ENCODE results near the gene SCN9A.
"Not testable (repeated sequence)": the region's sequence is repeated elsewhere in the genome, so short reads cannot be mapped to it uniquely, and the experiment has no call there.

SCN9A gene

DNA sequence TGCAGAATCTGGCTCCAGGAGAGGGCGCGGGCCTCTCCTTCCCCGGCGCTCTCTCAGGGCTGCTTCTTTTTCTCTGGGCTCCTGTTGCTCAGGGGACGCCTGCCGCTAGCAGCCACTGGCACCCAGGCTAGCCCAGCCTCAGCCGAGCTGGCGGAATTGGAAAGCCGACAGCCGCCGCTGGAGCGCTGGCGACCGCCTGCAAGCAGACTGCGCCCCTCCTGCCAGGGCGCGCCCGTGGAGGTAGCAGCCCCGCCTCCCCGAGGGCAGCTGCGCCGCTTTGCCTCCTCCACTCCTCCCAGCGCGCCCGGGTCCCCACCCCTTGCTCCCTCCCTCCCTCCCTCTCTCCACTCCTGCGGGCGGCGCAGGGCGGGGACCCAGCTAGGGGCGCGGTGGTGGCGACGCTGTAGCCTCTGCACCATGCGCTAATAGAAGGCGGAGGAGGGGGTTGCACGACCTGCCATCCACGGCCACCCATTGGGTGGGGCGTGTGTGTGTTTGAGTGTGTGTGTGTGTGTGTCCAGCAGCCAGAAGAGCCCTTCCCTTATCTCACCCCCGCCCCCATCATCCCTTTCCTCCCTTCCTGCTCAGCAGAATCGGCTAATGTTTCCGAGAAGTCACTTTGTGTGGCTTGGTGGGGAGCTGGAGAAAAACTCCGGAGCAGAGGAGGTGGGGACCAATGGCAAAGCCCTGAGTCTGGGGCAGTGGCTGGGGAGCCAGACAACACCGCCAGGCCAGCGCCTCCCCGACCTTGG is at the start of gene SCN9A:
Gene SCN9A, minus strand, starts transcription at position 209 of the 752 bp plus-strand sequence. CDS start 64,188 bp downstream, outside the sequence.
- peak; percentile 18 for DNase-seq

DNA sequence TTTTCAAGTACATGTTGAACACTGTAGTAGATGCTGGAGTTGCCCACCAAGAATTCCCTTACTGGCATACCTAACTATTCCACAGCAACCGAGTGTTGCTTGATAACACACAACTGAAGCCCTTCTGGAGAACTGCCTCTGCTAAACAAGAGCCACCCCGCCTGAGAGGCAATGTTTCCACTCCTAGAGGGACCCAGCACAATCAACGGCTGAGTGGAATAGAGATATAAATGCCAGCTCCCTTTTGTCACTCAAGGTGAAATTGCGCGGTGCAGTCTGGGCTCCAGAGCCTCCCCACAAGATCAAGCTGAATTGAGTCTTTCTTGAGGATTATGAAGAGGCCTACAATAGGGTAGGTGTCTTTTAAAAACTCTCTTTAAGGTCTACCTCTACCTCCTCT is 49.1 kb upstream of the SCN9A start:
- DNase-seq = no peak

DNA sequence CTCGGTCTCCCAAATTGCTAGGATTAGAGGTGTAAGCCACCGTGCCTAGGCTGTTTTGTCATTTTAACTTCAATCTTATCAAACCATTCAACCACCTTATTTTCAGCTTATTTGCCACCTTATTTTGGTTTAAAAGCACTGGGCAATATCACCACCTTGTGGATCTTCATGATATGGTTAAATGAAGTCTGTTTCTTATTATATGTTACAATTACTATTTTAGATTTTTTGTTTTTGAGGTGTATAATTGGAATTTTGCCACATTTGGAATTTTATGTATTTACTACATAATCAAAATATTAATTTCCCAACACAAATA is 43.8 kb upstream of the SCN9A start:
- no peak for DNase-seq

- DNase-seq = no peak
Observed at GRCh38 chr2:166418853-166419615, 43.3 kb upstream of the SCN9A start.

DNA sequence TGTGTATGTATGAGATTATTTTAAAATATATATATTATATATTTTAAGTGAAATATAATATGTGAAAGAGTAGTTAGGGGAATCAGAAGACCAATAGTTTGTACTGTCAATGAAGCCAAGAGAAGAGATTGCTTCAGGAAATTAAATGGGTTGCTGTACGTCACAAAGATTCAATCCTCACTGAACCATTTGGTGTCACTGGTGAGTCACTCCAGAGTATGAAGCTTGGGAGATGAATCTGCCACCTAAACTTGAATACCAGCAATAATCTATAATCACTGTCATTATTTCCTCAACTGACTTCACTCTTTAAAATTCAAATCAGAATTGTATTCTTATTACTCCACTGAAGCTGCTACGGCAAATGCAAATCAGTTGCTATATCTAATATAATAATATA is 41.9 kb upstream of the SCN9A start:
- DNase-seq = no peak

DNA sequence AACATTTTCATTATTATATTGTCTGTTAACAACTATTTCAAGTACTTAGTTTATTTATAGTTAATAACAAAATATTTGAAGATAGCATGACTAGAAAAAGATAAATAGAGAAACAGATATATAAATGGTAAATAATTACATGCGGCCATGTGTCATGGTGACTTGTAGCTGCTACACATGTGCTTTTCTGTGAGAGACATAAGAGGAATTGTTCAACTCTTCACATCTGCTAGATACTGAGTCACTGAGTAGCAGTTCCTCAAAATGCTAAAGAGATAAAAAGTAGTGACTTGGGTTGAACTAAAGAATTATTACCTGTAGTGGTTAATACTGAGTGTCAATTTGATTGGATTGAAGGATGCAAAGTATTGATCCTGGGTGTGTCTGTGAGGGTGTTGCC is 37.5 kb upstream of the SCN9A start:
- no peak for DNase-seq

- DNase-seq = no peak
Observed at GRCh38 chr2:166411473-166412230, 35.9 kb upstream of the SCN9A start.

- no peak for DNase-seq
Observed at GRCh38 chr2:166410828-166411472, 35.2 kb upstream of the SCN9A start.

DNA sequence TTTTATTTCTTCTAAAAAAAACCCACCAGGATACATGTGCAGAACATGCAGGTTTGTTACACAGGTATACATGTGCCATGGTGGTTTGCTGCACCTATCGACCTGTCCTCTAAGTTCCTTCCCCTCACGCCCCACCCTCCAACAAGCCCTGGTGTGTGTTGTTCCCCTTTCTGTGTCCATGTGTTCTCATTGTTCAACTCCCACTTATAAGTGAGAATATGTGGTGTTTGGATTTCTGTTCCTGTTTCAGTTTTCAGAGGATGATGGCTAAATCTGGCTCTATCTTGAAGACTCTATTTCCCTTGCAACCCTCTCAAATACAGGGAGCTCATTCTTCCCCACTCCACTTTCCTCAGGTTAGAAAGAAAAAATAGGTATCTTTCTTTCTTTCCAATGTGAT is 32.0 kb upstream of the SCN9A start:
- not testable (repeated sequence) for DNase-seq

DNA sequence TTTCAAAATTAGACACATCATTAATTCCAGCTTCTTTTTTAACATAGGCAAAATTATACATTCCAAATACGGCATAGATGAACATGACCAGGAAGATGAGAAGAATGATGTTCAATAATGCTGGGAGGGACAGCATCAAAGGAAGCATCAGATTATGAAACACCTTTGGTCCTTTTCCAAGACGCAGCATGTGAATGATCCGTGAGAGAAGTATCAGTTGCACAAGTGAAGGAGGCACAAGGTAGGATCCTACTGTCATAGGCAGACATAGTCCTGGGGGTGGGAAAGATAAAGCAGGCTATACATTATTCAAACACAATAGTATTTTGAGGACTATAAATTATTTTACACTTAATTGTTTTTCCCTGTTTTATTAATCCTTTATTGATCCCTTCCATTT is 30.6 kb upstream of the SCN9A start:
- DNase-seq = no peak

DNA sequence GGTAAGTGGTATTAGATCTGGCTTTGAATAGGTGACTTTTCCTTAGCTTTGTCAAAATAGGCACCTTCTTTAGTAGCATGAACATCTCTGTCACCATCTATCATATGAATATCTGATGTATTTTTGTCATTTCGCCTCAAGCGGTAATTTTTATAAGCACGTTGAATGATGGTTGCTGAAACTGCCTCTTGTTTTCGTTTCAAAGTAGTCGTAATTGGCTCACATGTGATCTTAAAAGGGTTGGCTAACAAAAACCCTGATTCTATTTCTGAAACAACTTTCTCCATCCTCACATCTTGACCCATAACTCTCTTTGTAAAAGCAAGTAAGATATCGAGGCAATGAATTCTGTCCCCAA is 29.8 kb upstream of the SCN9A start:
- DNase-seq = no peak

DNA sequence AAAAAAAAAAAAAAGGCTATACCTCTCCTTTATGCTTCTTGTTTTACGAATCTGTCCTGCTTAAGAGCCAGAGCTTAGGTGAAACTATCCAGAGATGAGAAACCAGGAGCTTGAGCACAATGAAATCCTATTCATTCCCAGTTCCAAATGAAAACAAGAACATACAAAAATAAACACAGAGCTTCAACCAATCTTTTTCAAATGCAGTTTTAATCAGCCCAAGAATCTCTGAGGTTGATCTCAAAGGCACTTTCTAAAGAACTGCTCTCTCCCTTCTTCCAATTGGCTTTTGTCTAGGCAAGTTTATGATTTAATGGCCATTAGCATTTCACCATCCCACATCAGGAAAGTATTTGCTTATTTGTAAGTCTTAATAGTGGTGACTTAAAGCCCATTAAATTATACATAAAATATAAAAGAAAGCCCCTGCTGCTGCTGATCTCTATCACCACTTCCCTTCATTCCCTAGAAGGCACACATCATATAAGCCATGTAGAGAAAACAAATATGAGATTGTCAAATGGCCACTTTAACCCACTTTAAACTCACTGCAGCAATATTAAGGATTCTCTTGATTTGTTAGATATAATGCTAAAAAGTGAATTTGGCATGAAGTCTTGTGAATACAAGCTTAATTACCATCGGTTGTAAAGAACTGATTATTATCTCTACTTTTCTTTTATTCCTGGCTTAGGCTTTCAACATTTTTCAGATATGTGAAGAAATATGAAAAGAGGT is 29.3 kb upstream of the SCN9A start:
- DNase-seq = no peak

- no peak for DNase-seq
Observed at GRCh38 chr2:166394245-166394644, 18.5 kb upstream of the SCN9A start.

- DNase-seq = no peak
Observed at GRCh38 chr2:166393008-166393407, 17.3 kb upstream of the SCN9A start.

DNA sequence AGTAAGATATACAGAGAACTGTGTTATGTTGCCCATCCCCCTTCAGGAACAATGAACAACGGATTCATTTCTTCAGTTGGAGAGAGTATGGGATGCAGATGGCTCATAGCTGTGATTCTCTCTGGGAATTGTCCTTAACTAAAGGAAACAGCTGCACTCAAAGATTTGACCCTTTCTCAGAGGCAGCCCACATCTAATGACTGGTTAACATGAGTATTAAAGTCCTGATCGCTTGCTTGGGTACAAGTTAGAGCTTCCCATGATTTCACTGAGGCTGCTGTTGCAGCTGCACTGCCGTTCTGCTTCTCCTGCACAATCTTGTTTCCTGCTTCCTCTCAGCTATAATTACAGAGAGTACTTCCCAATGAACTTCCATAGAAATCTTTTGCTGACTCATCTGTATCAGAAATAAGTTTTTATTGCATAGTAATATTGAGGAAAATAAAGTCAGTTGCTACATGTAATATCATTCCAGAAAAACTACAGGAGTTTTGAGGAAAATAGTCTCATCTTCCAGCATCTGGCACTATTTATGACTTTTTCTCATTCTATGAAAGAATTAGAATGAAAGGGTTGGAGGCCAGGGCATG is 12.8 kb upstream of the SCN9A start:
- no peak for DNase-seq

- no peak for DNase-seq
Observed at GRCh38 chr2:166385313-166385712, 9.6 kb upstream of the SCN9A start.

GRCh38 chr2:166384774-166385173 is 9.0 kb upstream of the SCN9A start:
- no peak for DNase-seq

GRCh38 chr2:166382448-166382847 is 6.7 kb upstream of the SCN9A start:
- no peak for DNase-seq

DNA sequence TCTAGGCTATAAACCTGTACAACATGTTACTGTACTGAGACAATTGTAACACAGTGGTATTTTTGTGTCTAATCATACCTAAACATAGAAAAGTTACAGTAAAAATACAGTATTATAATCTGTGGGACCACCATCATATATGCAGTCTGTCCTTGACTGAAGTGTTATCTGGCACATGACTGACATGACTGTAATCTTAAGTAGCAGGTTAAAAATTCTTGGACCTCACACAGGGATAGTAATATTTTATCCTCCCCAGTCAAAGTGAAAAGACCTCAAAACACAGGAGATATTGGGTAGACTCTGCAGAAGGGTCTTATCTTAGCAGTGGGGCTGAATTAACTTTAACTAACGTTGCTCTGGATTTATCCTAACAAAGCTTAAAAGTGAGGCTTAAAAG is 4.9 kb upstream of the SCN9A start:
- DNase-seq = no peak

GRCh38 chr2:166376873-166377272 is 1.1 kb upstream of the SCN9A start:
- DNase-seq = no peak

GRCh38 chr2:166376488-166376828 is 714 bp upstream of the SCN9A start:
- no peak for DNase-seq

GRCh38 chr2:166375195-166375735 is 479 bp downstream of the SCN9A start:
- DNase-seq = no peak
